Stimulated activated CD4-positive, alpha-beta T cell treated with anti-CD3 and anti-CD28 coated beads, Interleukin-4, amount 100 ng/mL, for 4 hours (primary cell): Measurements from ENCODE around the gene ATG4B.

Source experiments
- DNase-seq, 2 experiments: peaks; one replicate each; pipeline ENCODE4 v3.0.0-alpha.2; 2020

ATG4B gene

GRCh38 chr2:241695651-241696050 lies 58.2 kb downstream of the ATG4B start:
- DNase-seq = no peak

GRCh38 chr2:241701149-241701398 lies 63.6 kb downstream of the ATG4B start:
- no peak for DNase-seq

- peak; percentile 95 to 99 for DNase-seq
Measured at GRCh38 chr2:241701399-241702154, 64.1 kb downstream of the ATG4B start, which contains the start of gene ING5. Gene ING5, plus strand, starts transcription at chr2:241702039. Its CDS starts 27 bp downstream, at chr2:241702066.

DNA sequence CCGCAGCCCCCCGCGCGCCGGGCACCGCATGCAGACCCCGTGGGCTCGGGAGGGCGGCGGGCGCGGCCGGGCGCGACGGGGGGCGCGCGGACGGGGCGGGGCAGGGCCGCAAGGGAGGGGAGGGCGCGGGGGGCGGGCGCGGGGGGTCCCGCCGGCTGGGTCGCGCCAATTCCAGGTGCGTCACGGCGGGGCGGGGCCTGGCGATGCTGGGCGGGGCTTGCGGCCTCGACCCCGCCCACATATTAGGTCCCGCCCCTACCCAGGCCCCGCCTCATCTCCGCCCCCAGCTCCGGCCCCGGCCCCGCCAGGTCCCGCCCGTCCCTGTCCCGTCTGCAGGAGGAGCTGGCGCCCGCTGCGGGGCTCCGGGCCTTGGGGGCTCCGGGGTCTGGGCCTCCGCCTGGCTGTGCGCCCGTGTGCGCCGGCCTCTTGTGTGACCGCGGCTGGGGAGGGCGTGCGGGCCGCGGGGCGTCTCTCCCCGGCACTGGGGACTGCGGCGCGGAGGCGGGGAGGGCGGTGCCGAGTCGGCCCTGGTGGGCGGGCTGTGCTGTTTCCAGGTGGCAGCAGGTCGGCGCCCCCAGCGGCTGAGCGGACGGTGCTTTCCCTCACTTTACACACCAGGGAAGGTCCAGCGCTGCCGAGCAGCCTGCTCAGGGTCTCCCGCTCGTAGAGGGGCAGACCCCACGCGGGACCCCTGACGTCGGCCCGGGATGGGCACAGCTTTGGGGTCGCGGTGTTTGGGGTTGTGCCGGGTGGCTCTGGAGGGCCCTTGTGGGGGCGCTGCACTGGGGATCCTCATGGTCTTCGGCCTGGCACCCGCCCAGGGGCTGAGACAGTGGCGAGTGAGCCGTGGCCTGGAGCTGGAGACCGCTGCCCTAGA lies 64.9 kb downstream of the ATG4B start:
- peak; percentile 89 to 91 for DNase-seq

- DNase-seq = no peak
Measured at GRCh38 chr2:241703032-241703604, 65.6 kb downstream of the ATG4B start.

GRCh38 chr2:241706537-241706936 lies 69.0 kb downstream of the ATG4B start:
- no peak for DNase-seq

GRCh38 chr2:241708879-241709278 lies 71.4 kb downstream of the ATG4B start:
- no peak for DNase-seq

DNA sequence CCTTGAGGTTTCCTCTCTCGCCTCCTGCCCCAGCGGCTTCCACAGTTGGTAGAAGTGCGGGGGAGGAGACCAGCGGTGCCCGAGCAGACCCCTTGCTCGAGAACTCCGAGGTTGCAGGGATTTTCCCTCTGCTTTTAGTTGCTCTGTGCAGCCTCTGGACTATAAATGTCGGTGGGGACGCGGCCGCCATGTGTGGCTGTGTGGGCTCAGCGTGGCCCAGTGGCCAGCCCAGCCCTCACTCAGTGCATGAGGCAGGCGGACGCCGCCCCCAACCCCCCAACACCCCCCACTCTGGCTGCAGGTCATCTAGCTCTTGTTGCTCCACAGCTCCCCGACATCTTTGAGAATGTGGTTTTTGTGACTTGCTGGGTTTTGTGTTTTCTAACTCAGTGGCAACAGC lies 81.6 kb downstream of the ATG4B start:
- no peak for DNase-seq

- no peak for DNase-seq
Measured at GRCh38 chr2:241720099-241720498, 82.6 kb downstream of the ATG4B start.

DNA sequence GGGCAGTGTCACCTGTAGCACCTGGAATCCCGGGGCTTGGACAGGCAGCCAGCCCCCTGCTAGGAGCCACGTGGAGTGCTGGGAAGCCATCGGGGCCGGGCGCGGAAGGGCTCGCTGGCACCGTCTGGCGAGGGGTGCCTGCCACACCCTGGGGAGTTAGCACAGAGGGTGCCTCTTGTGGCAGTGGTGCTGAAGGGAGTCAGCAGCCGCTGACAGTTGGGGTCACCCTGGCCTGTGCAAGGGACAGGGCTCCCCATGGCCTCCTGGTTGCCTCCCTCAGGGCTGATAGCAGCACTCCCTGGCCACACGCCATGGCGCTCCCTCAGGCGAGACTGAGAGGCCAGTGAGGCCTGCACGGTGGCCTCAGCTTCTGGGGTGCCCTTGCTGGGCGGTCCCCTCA lies 83.1 kb downstream of the ATG4B start:
- DNase-seq = no peak

- DNase-seq = no peak
Measured at GRCh38 chr2:241721852-241722251, 84.4 kb downstream of the ATG4B start.

GRCh38 chr2:241722896-241723454 lies 85.5 kb downstream of the ATG4B start:
- DNase-seq = no peak
